Measurements from ENCODE around the gene ACADVL. TPM values are rescaled to one million over a fixed set of nuclear protein-coding genes. Genes with fewer than 3 reads are reported as not detected.
"Not testable (repeated sequence)": the region's sequence is repeated elsewhere in the genome, so short reads cannot be mapped to it uniquely, and the experiment has no call there.

The ACADVL gene
- total RNA-seq (100 to 1,000 TPM; 287 to 390 (median 339) TPM), polyA plus RNA-seq (10 to 100 TPM; 75.3 to 88.4 TPM), total RNA-seq (185 reads per million, percentile 92 among the genes with 10 or more reads in this experiment)

- POLR2A ChIA-PET: interaction anchor here (0.6 to 13.7 kb wide), 10 partner anchors 8 to 1164 kb away, joined by 3 to 265 read pairs (median 6); partner anchors contain the start of genes CTDNEP1, DVL2, ELP5 and GABARAP
- CTCF ChIA-PET: interaction anchor here (0.5 to 3.1 kb wide), 9 partner anchors 15 to 467 kb away, joined by 3 to 22 read pairs (median 3); partner anchors contain the start of genes DVL2, GABARAP, NEURL4 and PHF23
- peaks cover 25 to 47% of the 10 kb centered on the region in 2 donors for H3K4me1 ChIP-seq (ENCODE audit: control insufficient read depth in 2 of 2, insufficient read depth in 2 of 2, low read length in 2 of 2)
Observed at GRCh38 chr17:7219812-7220592, at the start of gene ACADVL, which contains the start of gene DLG4. ACADVL (plus strand) TSS chr17:7219938; CDS start chr17:7219985, 47 bp downstream. DLG4 (minus strand) TSS chr17:7219836.

DNA sequence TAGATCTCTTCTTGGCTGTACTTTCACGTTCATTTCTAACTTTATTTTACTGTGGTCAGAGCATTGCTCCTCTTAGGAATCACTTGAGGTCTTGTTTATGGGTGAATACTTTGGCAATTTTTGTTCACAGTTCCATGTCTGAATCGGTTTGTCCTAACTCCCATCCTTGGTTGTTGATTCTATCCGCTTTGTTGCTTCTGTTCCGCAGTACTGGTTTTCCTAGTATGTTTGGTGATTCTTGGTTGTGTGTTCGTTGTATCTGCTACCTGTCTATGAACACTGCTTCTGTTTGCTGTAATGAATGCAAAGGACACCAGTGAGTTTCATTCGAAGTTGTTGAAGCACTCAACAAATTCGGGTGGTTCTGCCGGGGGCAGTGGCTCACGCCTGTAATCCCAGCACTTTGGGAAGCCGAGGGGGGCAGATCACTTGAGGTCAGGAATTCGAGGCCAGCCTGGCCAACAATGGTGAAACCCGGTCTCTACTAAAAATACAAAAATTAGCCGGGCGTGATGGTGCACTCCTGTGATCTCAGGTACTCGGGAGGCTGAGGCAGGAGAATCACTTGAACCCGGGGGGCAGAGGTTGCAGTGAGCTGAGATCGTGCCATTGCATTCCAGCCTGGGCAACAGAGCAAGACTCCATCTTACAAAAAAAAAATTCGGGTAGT is 47.1 kb upstream of the ACADVL start:
- H3K36me3 ChIP-seq (ENCODE audit: control insufficient read depth in 2 of 3, insufficient read depth in 3 of 3, low read length in 3 of 3); H3K4me3 ChIP-seq (ENCODE audit: low read length); DNase-seq; ATAC-seq; H3K9me3 ChIP-seq (ENCODE audit: control insufficient read depth in 2 of 3, low read length in 3 of 3); H3K4me3 Mint-ChIP-seq; CTCF ChIA-PET; intact Hi-C loops (cut with micrococcal nuclease); POLR2A ChIA-PET; H3K36me3 Mint-ChIP-seq; H3K27ac ChIP-seq (ENCODE audit: low read depth, low read length); H3K4me1 Mint-ChIP-seq; H3K27me3 ChIP-seq (ENCODE audit: control insufficient read depth in 2 of 2, insufficient read depth in 2 of 2, low read length in 2 of 2): not testable (repeated sequence)
- Mint-ChIP-seq H3K27me3 (peaks cover 0 to 11% (median 1%) of the 10 kb centered on the region in 5 donors), H3K9me3 (peaks cover 0 to 22% (median 10%) of the 10 kb centered on the region in 11 donors), H3K27ac (peak overlapping the region in 2 of 9 donors; percentile 7 to 45)
- H3K4me1 ChIP-seq (ENCODE audit: control insufficient read depth in 2 of 2, insufficient read depth in 2 of 2, low read length in 2 of 2): peaks cover 8 to 17% of the 10 kb centered on the region in 2 donors

More at GRCh38 chr17:7219812-7220592, at the start of gene ACADVL, which contains the start of gene DLG4:
- DNase-seq: peak; percentile 45 to 87 (median 56)
- H3K4me1 Mint-ChIP-seq: peaks cover 35 to 61% (median 55%) of the 10 kb centered on the region in 7 donors
- peak; percentile 76 for ATAC-seq
- Histone ChIP-seq H3K27me3 (ENCODE audit: control insufficient read depth in 2 of 2, insufficient read depth in 2 of 2, low read length in 2 of 2) (no peaks in the 10 kb centered on the region), H3K36me3 (ENCODE audit: control insufficient read depth in 2 of 3, insufficient read depth in 3 of 3, low read length in 3 of 3) (peaks cover 0 to 35% (median 4%) of the 10 kb centered on the region in 3 experiments), H3K9me3 (ENCODE audit: control insufficient read depth in 2 of 3, low read length in 3 of 3) (no peaks in the 10 kb centered on the region), H3K4me3 (ENCODE audit: low read length) (peak within 1 kb of the TSS; percentile 73), H3K27ac (ENCODE audit: low read depth, low read length) (peak within 1 kb of the TSS; percentile 75)
- intact Hi-C loops (cut with micrococcal nuclease): loop anchor here (1.0 to 10.0 kb wide), 7 partner anchors 14 to 625 kb away; partner anchors contain the start of genes C17orf100 (in 1 of the 2), DVL2 (in 1 of the 2), ELP5 (in 1 of the 2) and KDM6B (in 1 of the 2)
- no peaks in the 10 kb centered on the region for H3K27me3 Mint-ChIP-seq
- H3K4me3 Mint-ChIP-seq: peak within 1 kb of the TSS; percentile 88 to 95 (median 91)
- peaks cover 0 to 2% (median 0%) of the 10 kb centered on the region in 11 donors for H3K9me3 Mint-ChIP-seq
- H3K36me3 Mint-ChIP-seq: peaks cover 0 to 14% (median 3%) of the 10 kb centered on the region in 5 donors
- peak within 1 kb of the TSS; percentile 81 to 98 (median 96) for H3K27ac Mint-ChIP-seq

- intact Hi-C loops (cut with micrococcal nuclease): no loop called here
- no peaks in the 10 kb centered on the region for H3K36me3 ChIP-seq (ENCODE audit: control insufficient read depth in 2 of 3, insufficient read depth in 3 of 3, low read length in 3 of 3)
- CTCF ChIA-PET: no interaction called here
- DNase-seq: peak; percentile 27 to 45 (median 35)
- H3K4me3 Mint-ChIP-seq: peak overlapping the region in 1 of 10 donors; percentile 32
- peaks cover 0 to 19% (median 8%) of the 10 kb centered on the region in 5 donors for H3K27me3 Mint-ChIP-seq
- peaks cover 0 to 6% (median 0%) of the 10 kb centered on the region in 5 donors for H3K36me3 Mint-ChIP-seq
- H3K27me3 ChIP-seq (ENCODE audit: control insufficient read depth in 2 of 2, insufficient read depth in 2 of 2, low read length in 2 of 2): no peaks in the 10 kb centered on the region
- H3K4me1 ChIP-seq (ENCODE audit: control insufficient read depth in 2 of 2, insufficient read depth in 2 of 2, low read length in 2 of 2): peaks cover 12 to 23% of the 10 kb centered on the region in 2 donors
- H3K27ac Mint-ChIP-seq: no peak overlapping the region
- POLR2A ChIA-PET: no interaction called here
- H3K9me3 Mint-ChIP-seq: peaks cover 0 to 19% (median 6%) of the 10 kb centered on the region in 11 donors
- peak overlapping the region; percentile 12 for H3K4me3 ChIP-seq (ENCODE audit: low read length)
- peaks cover 4 to 17% (median 9%) of the 10 kb centered on the region in 7 donors for H3K4me1 Mint-ChIP-seq
- H3K9me3 ChIP-seq (ENCODE audit: control insufficient read depth in 2 of 3, low read length in 3 of 3): no peaks in the 10 kb centered on the region
- ATAC-seq: peak; percentile 82
- H3K27ac ChIP-seq (ENCODE audit: low read depth, low read length): no peak overlapping the region
Observed at GRCh38 chr17:7173687-7174602, 45.8 kb upstream of the ACADVL start.

DNA sequence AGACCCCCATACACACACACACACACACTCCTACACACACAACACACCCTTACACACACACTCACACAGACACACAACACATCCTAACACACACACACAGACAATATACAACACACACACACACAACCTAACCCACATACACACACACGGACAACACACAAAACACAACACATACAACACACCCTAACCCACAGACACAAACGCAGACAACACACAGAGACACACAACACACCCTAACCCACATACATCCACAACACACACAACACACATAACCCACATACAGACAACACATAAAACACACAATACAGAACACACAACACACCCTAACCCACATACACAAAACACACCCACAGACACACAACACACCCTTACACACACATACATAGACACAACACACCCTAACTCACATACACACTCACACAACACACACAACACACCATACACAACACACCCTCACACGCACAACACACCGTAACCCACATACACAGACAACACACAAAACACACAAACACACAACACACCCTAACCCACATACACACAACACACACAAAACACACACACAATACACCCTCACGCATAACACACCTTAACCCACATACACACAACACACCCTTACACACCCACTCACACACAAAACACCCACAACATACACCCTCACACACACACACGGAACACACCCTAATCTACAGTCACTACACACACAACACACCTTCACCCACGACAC is 45.0 kb upstream of the ACADVL start:
- intact Hi-C loops (cut with micrococcal nuclease): no loop called here
- no peak overlapping the region for H3K4me3 Mint-ChIP-seq
- peaks cover 0 to 6% (median 0%) of the 10 kb centered on the region in 5 donors for H3K36me3 Mint-ChIP-seq
- Histone ChIP-seq H3K4me1 (ENCODE audit: control insufficient read depth in 2 of 2, insufficient read depth in 2 of 2, low read length in 2 of 2) (peaks cover 12 to 23% of the 10 kb centered on the region in 2 donors), H3K36me3 (ENCODE audit: control insufficient read depth in 2 of 3, insufficient read depth in 3 of 3, low read length in 3 of 3) (no peaks in the 10 kb centered on the region), H3K27me3 (ENCODE audit: control insufficient read depth in 2 of 2, insufficient read depth in 2 of 2, low read length in 2 of 2) (no peaks in the 10 kb centered on the region), H3K4me3 (ENCODE audit: low read length) (peak overlapping the region; percentile 12), H3K9me3 (ENCODE audit: control insufficient read depth in 2 of 3, low read length in 3 of 3) (no peaks in the 10 kb centered on the region), H3K27ac (ENCODE audit: low read depth, low read length) (no peak overlapping the region)
- ChIA-PET CTCF (no interaction called here), POLR2A (no interaction called here)
- DNase-seq (no peak), ATAC-seq (no peak)
- H3K27ac Mint-ChIP-seq: no peak overlapping the region
- H3K27me3 Mint-ChIP-seq: peaks cover 0 to 19% (median 8%) of the 10 kb centered on the region in 5 donors
- peaks cover 0 to 12% (median 4%) of the 10 kb centered on the region in 11 donors for H3K9me3 Mint-ChIP-seq
- H3K4me1 Mint-ChIP-seq: peaks cover 4 to 13% (median 9%) of the 10 kb centered on the region in 7 donors

DNA sequence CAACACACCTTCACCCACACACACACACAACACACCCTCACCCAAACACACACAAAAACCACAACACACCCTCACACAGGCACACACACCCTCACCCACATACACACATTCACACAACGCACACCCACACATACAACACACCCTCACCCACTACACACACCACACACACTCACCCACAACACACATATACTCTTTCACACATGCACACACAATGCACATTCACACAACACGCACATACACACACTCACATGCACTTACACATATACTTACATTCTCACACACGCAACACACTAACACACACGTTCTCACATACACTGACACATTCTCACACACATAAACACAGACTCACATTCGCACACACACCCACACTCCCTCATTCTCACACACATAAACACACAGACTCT is 44.4 kb upstream of the ACADVL start:
- Mint-ChIP-seq H3K36me3 (peaks cover 0 to 3% (median 0%) of the 10 kb centered on the region in 5 donors), H3K9me3 (peaks cover 0 to 8% (median 3%) of the 10 kb centered on the region in 11 donors), H3K4me3 (no peak overlapping the region), H3K4me1 (peaks cover 4 to 13% (median 9%) of the 10 kb centered on the region in 7 donors), H3K27ac (no peak overlapping the region), H3K27me3 (peaks cover 0 to 19% (median 8%) of the 10 kb centered on the region in 5 donors)
- Histone ChIP-seq H3K9me3 (ENCODE audit: control insufficient read depth in 2 of 3, low read length in 3 of 3) (no peaks in the 10 kb centered on the region), H3K27me3 (ENCODE audit: control insufficient read depth in 2 of 2, insufficient read depth in 2 of 2, low read length in 2 of 2) (no peaks in the 10 kb centered on the region), H3K4me1 (ENCODE audit: control insufficient read depth in 2 of 2, insufficient read depth in 2 of 2, low read length in 2 of 2) (peaks cover 12 to 23% of the 10 kb centered on the region in 2 donors), H3K4me3 (ENCODE audit: low read length) (no peak overlapping the region), H3K36me3 (ENCODE audit: control insufficient read depth in 2 of 3, insufficient read depth in 3 of 3, low read length in 3 of 3) (no peaks in the 10 kb centered on the region), H3K27ac (ENCODE audit: low read depth, low read length) (no peak overlapping the region)
- CTCF ChIA-PET: no interaction called here
- intact Hi-C loops (cut with micrococcal nuclease): no loop called here
- POLR2A ChIA-PET: no interaction called here
- DNase-seq: no peak
- no peak for ATAC-seq

Data from naive thymus-derived CD4-positive, alpha-beta T cell (primary cell).